Left ventricle myocardium inferior (tissue), 1 donor: ENCODE results near the gene FOXI1. TPM values are rescaled to one million over a fixed set of nuclear protein-coding genes. Genes with fewer than 3 reads are reported as not detected.
"Not testable (repeated sequence)": the region's sequence is repeated elsewhere in the genome, so short reads cannot be mapped to it uniquely, and the experiment has no call there.

Experiments used
- DNase-seq: peaks from one replicate; pipeline ENCODE4 v3.0.0-alpha.2; 2020
- H3K27ac ChIP-seq: fragments of 200-600 bp; replicated peaks from 2 replicates; pipeline ENCODE4 v1.8.0; 2021
- H3K27me3 ChIP-seq: fragments of 200-600 bp; 2 replicates; pipeline ENCODE4 v1.8.0; 2021; ENCODE audit warnings: low read depth
- H3K36me3 ChIP-seq: fragments of 200-600 bp; 2 replicates; pipeline ENCODE4 v1.8.0; 2021
- H3K4me1 ChIP-seq: fragments of 200-600 bp; 2 replicates; pipeline ENCODE4 v1.8.0; 2021
- H3K4me3 ChIP-seq: fragments of 200-600 bp; 2 replicates; pipeline ENCODE4 v1.8.0; 2021; ENCODE audit warnings: mild to moderate bottlenecking, moderate library complexity
- H3K9me3 ChIP-seq: fragments of 200-600 bp; replicated peaks from 2 replicates; pipeline ENCODE4 v1.8.0; 2021
- intact Hi-C: fragments of 100-400 bp; cut with micrococcal nuclease; formaldehyde crosslinking; loops from one replicate; pipeline ENCODE4 v1.11.0; 2022
- total RNA-seq: library from RNA; stranded (reverse); fragmentation: NEBNext Ultra II Directional; extraction: Animal tissue kit (Norgen Biotek cat#: 25700); gene quantifications from one replicate; pipeline ENCODE4 v1.2.1, GENCODE V29; 2021
- TF ChIP-seq, protein P1 (sequence below): fragments of 200-600 bp; IDR thresholded peaks from 2 replicates; pipeline ENCODE4 v1.8.0; 2021; ENCODE audit warnings: antibody characterized with exemption, mild to moderate bottlenecking, borderline replicate concordance
- donor health status: DM: no; HTN: yes; CAD: no; lungs with severe emphysema.

Gene FOXI1
- total RNA-seq, 1 donor from 2014 or later: not detected

DNA sequence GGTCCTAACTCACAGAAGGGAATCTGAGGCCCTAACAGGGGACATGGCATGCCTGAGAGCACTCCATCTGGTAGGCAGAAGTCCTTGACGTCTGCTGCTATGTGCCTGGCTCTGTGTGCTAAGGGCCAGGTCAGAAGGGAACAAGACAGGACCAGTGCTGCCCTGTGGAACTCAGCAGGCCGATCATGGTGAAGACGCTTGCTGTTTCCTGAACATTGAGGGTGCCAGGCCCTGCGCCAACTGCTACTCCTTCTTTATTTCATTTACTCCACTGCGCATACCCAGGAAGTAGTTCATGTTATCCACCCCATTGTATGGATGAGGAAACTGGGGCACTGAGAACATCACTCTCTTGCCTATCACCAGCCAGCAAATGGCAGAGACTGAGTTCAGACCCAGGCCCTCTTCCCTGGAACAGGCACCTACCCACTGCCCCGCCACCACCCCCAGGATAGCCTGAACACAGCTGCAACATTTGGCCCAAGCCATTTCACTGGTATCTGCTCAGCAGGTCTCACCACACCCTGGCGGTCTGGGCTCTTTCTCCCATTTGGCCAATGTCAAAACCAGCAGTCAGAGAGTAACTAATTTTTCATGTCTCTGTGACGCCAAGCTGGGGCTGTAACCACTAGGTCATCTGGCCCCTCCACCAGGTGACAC, 24.8 kb upstream of the FOXI1 start:
- DNase-seq: no peak
- H3K27ac ChIP-seq: no peak overlapping the region
- TF ChIP-seq, protein P1, sequence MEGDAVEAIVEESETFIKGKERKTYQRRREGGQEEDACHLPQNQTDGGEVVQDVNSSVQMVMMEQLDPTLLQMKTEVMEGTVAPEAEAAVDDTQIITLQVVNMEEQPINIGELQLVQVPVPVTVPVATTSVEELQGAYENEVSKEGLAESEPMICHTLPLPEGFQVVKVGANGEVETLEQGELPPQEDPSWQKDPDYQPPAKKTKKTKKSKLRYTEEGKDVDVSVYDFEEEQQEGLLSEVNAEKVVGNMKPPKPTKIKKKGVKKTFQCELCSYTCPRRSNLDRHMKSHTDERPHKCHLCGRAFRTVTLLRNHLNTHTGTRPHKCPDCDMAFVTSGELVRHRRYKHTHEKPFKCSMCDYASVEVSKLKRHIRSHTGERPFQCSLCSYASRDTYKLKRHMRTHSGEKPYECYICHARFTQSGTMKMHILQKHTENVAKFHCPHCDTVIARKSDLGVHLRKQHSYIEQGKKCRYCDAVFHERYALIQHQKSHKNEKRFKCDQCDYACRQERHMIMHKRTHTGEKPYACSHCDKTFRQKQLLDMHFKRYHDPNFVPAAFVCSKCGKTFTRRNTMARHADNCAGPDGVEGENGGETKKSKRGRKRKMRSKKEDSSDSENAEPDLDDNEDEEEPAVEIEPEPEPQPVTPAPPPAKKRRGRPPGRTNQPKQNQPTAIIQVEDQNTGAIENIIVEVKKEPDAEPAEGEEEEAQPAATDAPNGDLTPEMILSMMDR: no peak
- no peaks in the 10 kb centered on the region for H3K9me3 ChIP-seq
- intact Hi-C loops: no loop called here
- H3K4me1 ChIP-seq: no peaks in the 10 kb centered on the region
- H3K27me3 ChIP-seq: peaks cover 73% of the 10 kb centered on the region
- H3K4me3 ChIP-seq: no peak overlapping the region
- H3K36me3 ChIP-seq: no peaks in the 10 kb centered on the region

DNA sequence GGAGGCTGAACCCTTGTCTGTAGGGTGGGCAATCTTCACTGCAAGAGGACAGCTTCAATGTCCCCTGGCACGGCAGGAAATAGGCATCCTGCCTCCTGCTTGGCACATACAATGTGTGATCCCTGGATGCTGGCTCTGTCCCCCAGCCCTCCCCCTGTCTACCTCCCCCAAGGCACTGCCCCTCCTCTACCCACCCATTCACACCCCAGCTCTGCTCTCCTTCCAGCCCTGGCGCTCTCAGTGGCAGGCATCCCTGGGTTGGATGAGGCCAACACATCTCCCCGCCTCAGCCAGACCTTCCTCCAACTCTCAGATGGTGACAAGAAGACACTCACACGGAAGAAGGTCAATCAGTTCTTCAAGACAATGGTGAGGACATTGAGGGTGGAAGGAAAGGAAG, 24.1 kb upstream of the FOXI1 start:
- H3K27ac ChIP-seq: no peak overlapping the region
- no peaks in the 10 kb centered on the region for H3K9me3 ChIP-seq
- H3K36me3 ChIP-seq: no peaks in the 10 kb centered on the region
- no peak overlapping the region for H3K4me3 ChIP-seq
- H3K4me1 ChIP-seq: no peaks in the 10 kb centered on the region
- DNase-seq: no peak
- intact Hi-C loops: no loop called here
- H3K27me3 ChIP-seq: peaks cover 66% of the 10 kb centered on the region
- TF ChIP-seq, protein P1: no peak

DNA sequence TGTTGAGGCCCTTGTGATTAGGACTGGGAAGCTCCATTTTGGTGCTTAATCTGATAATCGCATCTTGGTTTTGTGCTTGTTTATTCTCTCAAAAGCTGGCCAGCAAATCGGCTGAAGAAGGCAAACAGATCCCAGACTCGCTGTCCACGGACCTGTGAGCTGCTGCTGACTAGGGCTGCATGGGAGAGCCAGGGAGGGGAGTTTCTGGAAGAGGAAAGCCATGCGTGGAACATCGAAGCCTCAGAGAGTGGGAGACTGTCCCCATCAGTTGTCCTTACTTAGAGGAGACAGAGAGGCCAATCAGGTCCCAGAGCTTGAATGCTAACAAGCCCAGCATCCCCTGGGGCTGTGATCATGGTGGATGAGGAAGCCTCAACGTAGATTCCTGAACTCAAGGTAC, 23.0 kb upstream of the FOXI1 start:
- intact Hi-C loops: no loop called here
- TF ChIP-seq, protein P1: no peak
- Histone ChIP-seq H3K4me3 (no peak overlapping the region), H3K36me3 (no peaks in the 10 kb centered on the region), H3K9me3 (no peaks in the 10 kb centered on the region), H3K4me1 (no peaks in the 10 kb centered on the region), H3K27me3 (peaks cover 55% of the 10 kb centered on the region), H3K27ac (no peak overlapping the region)
- no peak for DNase-seq

DNA sequence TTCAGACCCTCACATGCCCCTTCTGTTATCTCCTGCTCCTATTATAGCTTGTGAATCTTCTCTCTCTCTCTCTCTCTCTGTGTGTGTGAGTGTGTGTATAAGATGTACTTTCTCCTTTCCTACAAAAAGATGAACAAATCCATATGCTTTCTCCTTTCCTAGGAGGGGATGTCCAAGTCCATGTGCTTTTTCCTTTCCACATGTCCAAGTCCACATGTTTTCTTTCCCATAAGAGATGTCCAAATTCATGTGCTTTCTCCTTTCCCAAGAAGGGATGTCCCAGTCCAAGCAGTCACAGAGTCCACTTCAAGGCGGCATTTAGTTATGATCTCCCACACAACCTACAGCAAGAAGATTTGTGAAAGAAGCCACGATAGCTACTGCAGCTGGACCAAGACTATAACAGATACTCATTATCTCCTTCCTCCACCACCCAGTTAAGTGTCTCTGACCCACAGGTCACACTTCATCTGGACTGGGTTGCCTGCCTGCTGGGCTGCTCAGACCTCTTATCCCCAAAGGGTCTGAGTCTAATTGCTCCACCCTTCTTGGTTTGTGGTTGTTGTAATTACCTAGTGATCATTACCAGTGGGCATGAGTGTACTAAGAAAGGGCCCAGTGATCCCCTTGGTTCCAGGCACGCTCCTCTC, 18.4 kb upstream of the FOXI1 start:
- Histone ChIP-seq H3K27ac (no peak overlapping the region), H3K27me3 (peaks cover 31% of the 10 kb centered on the region), H3K9me3 (no peaks in the 10 kb centered on the region), H3K4me3 (no peak overlapping the region), H3K36me3 (no peaks in the 10 kb centered on the region), H3K4me1 (no peaks in the 10 kb centered on the region)
- TF ChIP-seq, protein P1: no peak
- intact Hi-C loops: no loop called here
- DNase-seq: no peak

DNA sequence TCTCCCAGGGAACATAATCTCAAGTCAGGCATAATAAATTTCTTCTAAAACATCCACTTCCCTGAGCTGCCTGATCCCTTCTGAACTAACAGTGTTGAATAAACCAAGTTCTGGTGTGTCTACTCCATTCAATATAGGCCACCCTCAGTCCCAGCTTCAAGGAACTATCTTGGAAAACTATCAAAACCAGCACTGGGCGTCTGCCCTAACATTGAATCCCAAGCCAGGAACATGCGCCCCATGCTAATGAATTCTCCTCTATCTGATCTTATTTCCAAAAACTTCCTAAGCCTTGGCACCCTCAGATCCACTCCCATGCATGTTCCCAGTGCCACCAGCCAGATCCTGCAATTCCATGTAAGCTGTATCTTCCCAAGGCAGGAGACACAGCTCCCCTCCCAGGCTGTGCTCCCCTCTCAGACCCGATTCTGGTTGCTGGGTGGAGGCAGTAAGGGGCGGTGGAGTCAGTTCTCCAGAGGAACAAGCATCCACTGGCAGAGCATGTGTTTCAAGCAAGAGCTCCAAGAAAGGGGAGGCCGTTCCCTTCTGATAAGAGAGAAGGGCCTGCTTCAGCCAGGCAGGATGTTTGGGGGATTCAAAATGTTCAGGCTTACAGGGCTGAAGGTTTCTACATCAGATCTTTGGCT, 13.1 kb upstream of the FOXI1 start:
- Histone ChIP-seq H3K9me3 (no peaks in the 10 kb centered on the region), H3K36me3 (no peaks in the 10 kb centered on the region), H3K4me1 (no peaks in the 10 kb centered on the region), H3K27ac (no peak overlapping the region), H3K4me3 (no peak overlapping the region), H3K27me3 (peaks cover 45% of the 10 kb centered on the region)
- intact Hi-C loops: no loop called here
- TF ChIP-seq, protein P1: no peak
- no peak for DNase-seq

DNA sequence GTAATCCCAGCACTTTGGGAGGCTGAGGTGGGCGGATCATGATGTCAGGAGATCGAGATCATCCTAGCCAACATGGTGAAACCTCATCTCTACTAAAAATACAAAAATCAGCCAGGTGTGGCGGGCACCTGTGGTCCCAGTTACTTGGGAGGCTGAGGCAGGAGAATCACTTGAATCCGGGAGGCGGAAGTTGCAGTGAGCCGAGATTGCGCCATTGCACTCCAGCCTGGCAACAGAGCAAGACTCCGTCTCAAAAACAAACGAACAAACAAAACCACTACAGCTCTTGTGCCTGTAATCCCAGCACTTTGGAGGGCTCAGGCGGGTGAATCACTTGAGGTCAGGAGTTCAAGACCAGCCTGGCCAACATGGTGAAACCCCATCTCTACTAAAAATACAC, 11.4 kb upstream of the FOXI1 start:
- not testable (repeated sequence) for H3K9me3 ChIP-seq

More for the DNA sequence above, 11.4 kb upstream of the FOXI1 start:
- H3K36me3 ChIP-seq, intact Hi-C loops, H3K4me3 ChIP-seq, H3K27ac ChIP-seq, H3K4me1 ChIP-seq, DNase-seq: not testable (repeated sequence)
- H3K27me3 ChIP-seq: peaks cover 45% of the 10 kb centered on the region
